GM12874 (cell line): ENCODE measurements around the gene KCTD10.

ENCODE experiments used
- CTCF ChIP-seq: IDR thresholded peaks from 2 replicates; pipeline ENCODE4 v1.5.1; 2011; ENCODE audit warnings: low read depth, mild to moderate bottlenecking, control low read depth, low read length, moderate library complexity; ENCODE audit not compliant: insufficient read depth

The KCTD10 gene

GRCh38 chr12:109487181-109488050 is 10.3 kb upstream of the KCTD10 start:
- no peak for TF ChIP-seq CTCF

GRCh38 chr12:109485201-109485600 is 8.1 kb upstream of the KCTD10 start:
- no peak for TF ChIP-seq CTCF

GRCh38 chr12:109483346-109483745 is 6.2 kb upstream of the KCTD10 start:
- TF ChIP-seq CTCF, result no peak

GRCh38 chr12:109482894-109483293 is 5.8 kb upstream of the KCTD10 start:
- TF ChIP-seq CTCF, result no peak

GRCh38 chr12:109482491-109482890 is 5.4 kb upstream of the KCTD10 start:
- no peak for TF ChIP-seq CTCF

- no peak for TF ChIP-seq CTCF
These were observed 4.8 kb upstream of the KCTD10 start for GRCh38 chr12:109481863-109482262.

- TF ChIP-seq CTCF, result no peak
These were observed 3.3 kb upstream of the KCTD10 start for GRCh38 chr12:109480356-109480755.
